HCT116 (cell line): ENCODE results near the gene CCNL1. TPM values are rescaled to one million over a fixed set of nuclear protein-coding genes. Genes with fewer than 3 reads are reported as not detected.

Experiments used
- ATAC-seq: fragments of 200-7000 bp; cut with Tn5 transposase; 2 replicates; pipeline ENCODE4 v1.9.1; 2020; ENCODE audit warnings: mild to moderate bottlenecking, moderate library complexity
- BruUV-seq: library from RNA; stranded (reverse); fragments of 400-500 nt; replicated peaks from 2 replicates; lab custom pipeline; 2021; lab: Mats Ljungman, UMichigan
- CTCF ChIA-PET: fragments of 300-600 bp; sonication (Branson Sonifier 250); formaldehyde crosslinking; loops from one replicate; lab custom pipeline; 2021; ENCODE audit warnings: antibody characterized with exemption; lab: Charles Lee
- POLR2A ChIA-PET: fragments of 300-600, 350-600 bp; sonication (Branson Sonifier 250); formaldehyde crosslinking; loops from one replicate; lab custom pipeline; 2021; ENCODE audit warnings: antibody characterized with exemption; lab: Charles Lee
- RAD21 ChIA-PET, 2 experiments: fragments of 300-600 bp; sonication (Branson Sonifier 250); formaldehyde crosslinking; loops; one replicate each; lab custom pipeline; 2023; ENCODE audit warnings: low total read pairs in 2 of 2; ENCODE audit not compliant: uncharacterized antibody in 2 of 2, unreplicated experiment in 2 of 2, low non-redundant PET in 1 of 2; lab: Charles Lee
- DNase-seq: peaks from one replicate; pipeline ENCODE4 v3.0.0-alpha.2; 2010; ENCODE audit warnings: low read depth, low spot score
- H2AFZ ChIP-seq: fragments of 200-600 bp; shearing (Covaris generic), sonication (generic); 2 replicates; pipeline ENCODE4 v1.6.1; 2017; ENCODE audit warnings: low read depth, mixed run types, mixed read lengths, antibody characterized with exemption, low read length; ENCODE audit not compliant: poor library complexity, severe bottlenecking
- H3K27ac ChIP-seq: 2 replicates; pipeline ENCODE4 v1.5.1; 2012; ENCODE audit warnings: low read depth, low read length
- H3K27me3 ChIP-seq: fragments of 200-600 bp; sonication (generic); 2 replicates; pipeline ENCODE4 v1.6.1; 2016; ENCODE audit warnings: mixed run types, low read length, mixed read lengths; ENCODE audit not compliant: insufficient read depth
- H3K36me3 ChIP-seq, 2 experiments: fragments of 200-500 bp in 1 of 2; fragments of 200-600 bp in 1 of 2; sonication (Bioruptor generic) in 1 of 2; sonication (generic) in 1 of 2; 2 replicates each; pipeline versions ENCODE4 v1.5.1 to v1.6.1; 2014 to 2016; ENCODE audit warnings: low read length in 2 of 2, inconsistent platforms in 1 of 2, mixed read lengths in 1 of 2, mixed run types in 1 of 2; ENCODE audit not compliant: insufficient read depth in 2 of 2, control insufficient read depth in 1 of 2
- H3K4me1 ChIP-seq, 2 experiments: fragments of 200-600 bp in 1 of 2; sonication (generic) in 1 of 2; 2 replicates each; pipeline versions ENCODE4 v1.5.1 to v1.6.1; 2012 to 2017; ENCODE audit warnings: low read length in 2 of 2, inconsistent platforms in 1 of 2, mild to moderate bottlenecking in 1 of 2, mixed read lengths in 1 of 2, mixed run types in 1 of 2, moderate library complexity in 1 of 2; ENCODE audit not compliant: insufficient read depth in 2 of 2, control insufficient read depth in 1 of 2
- H3K4me2 ChIP-seq: fragments of 200-600 bp; sonication (generic); 2 replicates; pipeline ENCODE4 v1.6.1; 2017; ENCODE audit warnings: mixed run types, low read length, mixed read lengths
- H3K4me3 ChIP-seq, 2 experiments: fragments of 200-600 bp in 1 of 2; sonication (generic) in 1 of 2; replicated peaks in 1 of 2; 2 replicates each; pipeline ENCODE4 v1.5.1; 2011 to 2016; ENCODE audit warnings: low read length in 2 of 2, control low read depth in 1 of 2, low read depth in 1 of 2, mild to moderate bottlenecking in 1 of 2, mixed read lengths in 1 of 2, mixed run types in 1 of 2
- H3K79me2 ChIP-seq: fragments of 200-600 bp; sonication (generic); 2 replicates; pipeline ENCODE4 v1.6.1; 2017; ENCODE audit warnings: mild to moderate bottlenecking, mixed run types, low read length, moderate library complexity, mixed read lengths; ENCODE audit not compliant: insufficient read depth
- H3K9ac ChIP-seq: fragments of 200-600 bp; sonication (generic); 2 replicates; pipeline ENCODE4 v1.6.1; 2016; ENCODE audit warnings: low read length, mixed read lengths
- H3K9me2 ChIP-seq: fragments of 200-600 bp; sonication (generic), shearing (Covaris generic); 2 replicates; pipeline ENCODE4 v1.6.1; 2017; ENCODE audit warnings: mixed run types, mild to moderate bottlenecking, moderate library complexity; ENCODE audit not compliant: insufficient read depth
- H3K9me3 ChIP-seq, 2 experiments: fragments of 200-500 bp in 1 of 2; fragments of 200-600 bp in 1 of 2; sonication (Bioruptor generic) in 1 of 2; sonication (generic) in 1 of 2; 2 replicates each; pipeline ENCODE4 v1.6.1; 2014 to 2017; ENCODE audit warnings: low read length in 2 of 2, mixed read lengths in 2 of 2, inconsistent platforms in 1 of 2, low read depth in 1 of 2, mild to moderate bottlenecking in 1 of 2, mixed run types in 1 of 2, moderate library complexity in 1 of 2; ENCODE audit not compliant: control insufficient read depth in 1 of 2, insufficient read depth in 1 of 2
- H4K20me1 ChIP-seq: fragments of 200-600 bp; sonication (generic), shearing (Covaris generic); 2 replicates; pipeline ENCODE4 v1.6.1; 2017; ENCODE audit warnings: mixed run types, mild to moderate bottlenecking, moderate library complexity; ENCODE audit not compliant: insufficient read depth
- CBX3 ChIP-seq: IDR thresholded peaks from 2 replicates; pipeline ENCODE4 v1.6.1; 2012; ENCODE audit warnings: low read depth
- CEBPB ChIP-seq: IDR thresholded peaks from 2 replicates; pipeline ENCODE4 v1.6.1; 2012; ENCODE audit warnings: low read depth
- EGR1 ChIP-seq: IDR thresholded peaks from 2 replicates; pipeline ENCODE4 v1.6.1; 2012; ENCODE audit warnings: low read depth
- EZH2phosphoT487 ChIP-seq: fragments of 200-600 bp; IDR thresholded peaks from 2 replicates; pipeline ENCODE4 v1.6.1; 2018; ENCODE audit warnings: antibody characterized with exemption, borderline replicate concordance
- FOSL1 ChIP-seq: IDR thresholded peaks from 2 replicates; pipeline ENCODE4 v1.6.1; 2012; ENCODE audit warnings: low read depth
- JUND ChIP-seq: IDR thresholded peaks from 2 replicates; pipeline ENCODE4 v1.6.1; 2012
- MAX ChIP-seq: IDR thresholded peaks from 2 replicates; pipeline ENCODE4 v1.6.1; 2012
- POLR2A ChIP-seq: IDR thresholded peaks from 2 replicates; pipeline ENCODE4 v1.7.0; 2011; ENCODE audit warnings: borderline replicate concordance; ENCODE audit not compliant: insufficient read depth, insufficient read length; ENCODE audit errors: extremely low read depth
- POLR2AphosphoS5 ChIP-seq: IDR thresholded peaks from 2 replicates; pipeline ENCODE4 v1.6.1; 2011; ENCODE audit warnings: mild to moderate bottlenecking, low read depth, low read length, moderate library complexity
- RAD21 ChIP-seq: IDR thresholded peaks from 2 replicates; pipeline ENCODE4 v1.6.1; 2012; ENCODE audit warnings: low read depth, mild to moderate bottlenecking
- SP1 ChIP-seq: IDR thresholded peaks from 2 replicates; pipeline ENCODE4 v1.6.1; 2012; ENCODE audit warnings: low read depth
- SRF ChIP-seq: IDR thresholded peaks from 2 replicates; pipeline ENCODE4 v1.6.1; 2012; ENCODE audit warnings: low read depth
- TCF7L2 ChIP-seq: IDR thresholded peaks from 2 replicates; pipeline ENCODE4 v1.7.0; 2011; ENCODE audit warnings: borderline replicate concordance, inconsistent platforms; ENCODE audit not compliant: insufficient read depth, insufficient read length; ENCODE audit errors: extremely low read depth
- ZFX ChIP-seq: fragments of 450-650 bp; IDR thresholded peaks from 2 replicates; pipeline ENCODE4 v1.6.1; 2017
- ZNF274 ChIP-seq: fragments of 200-500 bp; sonication (Bioruptor generic); IDR thresholded peaks from 2 replicates; pipeline ENCODE4 v1.6.1; 2014; ENCODE audit warnings: mild to moderate bottlenecking, low read depth, low read length, inconsistent platforms
- intact Hi-C: fragments of 100-400 bp; cut with micrococcal nuclease; formaldehyde crosslinking; loops from 2 replicates; pipeline ENCODE4 v1.10.0; 2022
- total RNA-seq: library from RNA; stranded (reverse); gene quantifications from one replicate; pipeline ENCODE4 v1.2.1, GENCODE V29; 2021; ENCODE audit not compliant: unreplicated experiment
- TF ChIP-seq, protein P1 (sequence below): IDR thresholded peaks from 2 replicates; pipeline ENCODE4 v1.6.1; 2012; ENCODE audit warnings: low read depth
- TF ChIP-seq, protein P2 (sequence below), 3 experiments: fragments of 200-600 bp in 1 of 3; sonication (generic) in 1 of 3; IDR thresholded peaks in 2 of 3; conservative IDR thresholded peaks in 1 of 3; 2 replicates each; pipeline ENCODE4 v1.5.1; 2012 to 2017; ENCODE audit warnings: low read depth in 2 of 3, low read length in 2 of 3, antibody characterized with exemption in 1 of 3, borderline replicate concordance in 1 of 3, control low read depth in 1 of 3, mild to moderate bottlenecking in 1 of 3, mixed read lengths in 1 of 3, mixed run types in 1 of 3, moderate library complexity in 1 of 3; ENCODE audit not compliant: insufficient read depth in 1 of 3
- TF ChIP-seq, protein P3 (sequence below): IDR thresholded peaks from 2 replicates; pipeline ENCODE4 v1.6.1; 2012

CCNL1 gene
- total RNA-seq, 1 experiment from 2014 or later = 96.7 TPM

DNA sequence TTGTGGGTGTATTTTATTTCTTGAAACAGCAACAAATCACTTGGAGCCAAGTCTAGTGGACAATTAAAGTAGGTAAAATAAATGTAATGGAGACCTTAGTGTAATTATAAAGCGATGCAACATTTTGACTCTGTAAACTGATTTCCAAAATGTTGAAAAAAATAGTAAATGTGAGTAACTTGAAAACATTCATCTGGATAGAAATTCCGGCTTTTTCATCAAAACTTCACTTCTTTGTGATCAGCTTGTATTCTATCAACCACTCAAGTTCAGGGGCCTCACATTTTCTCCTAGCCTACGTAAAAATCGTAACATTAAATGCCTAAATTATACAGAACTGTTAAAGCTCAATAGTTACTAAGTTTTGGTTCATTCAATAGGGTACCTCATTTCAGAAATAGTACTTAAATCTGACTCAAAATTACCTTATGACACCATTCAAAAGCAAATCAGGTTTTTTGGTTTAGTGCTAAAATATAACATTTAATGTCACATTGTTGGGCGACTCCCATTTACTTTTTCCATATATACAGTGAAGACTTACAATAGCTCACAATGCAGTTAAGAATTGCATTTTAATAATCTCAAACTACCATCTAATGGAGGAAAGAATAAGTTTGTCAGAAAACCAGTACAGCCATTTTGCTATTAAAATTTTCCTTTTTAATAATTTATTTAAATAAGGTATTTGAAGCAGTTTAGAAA lies 12.7 kb downstream of the CCNL1 start:
- ChIA-PET CTCF (interaction anchor here (1.0 kb wide), 1 partner anchor 9 kb away, joined by 3 read pairs; no protein-coding TSS in a partner anchor), RAD21 (no interaction called here), POLR2A (interaction anchor here (1.3 kb wide), 1 partner anchor 13 kb away, joined by 3 read pairs; no protein-coding TSS in a partner anchor)
- TF ChIP-seq EZH2phosphoT487 (no peak), SRF (no peak), CEBPB (no peak), FOSL1 (no peak), ZFX (no peak), POLR2A (no peak), CBX3 (no peak), EGR1 (no peak), ZNF274 (no peak), RAD21 (no peak), SP1 (no peak), JUND (no peak), POLR2AphosphoS5 (no peak), MAX (no peak), TCF7L2 (no peak)
- TF ChIP-seq, protein P1, sequence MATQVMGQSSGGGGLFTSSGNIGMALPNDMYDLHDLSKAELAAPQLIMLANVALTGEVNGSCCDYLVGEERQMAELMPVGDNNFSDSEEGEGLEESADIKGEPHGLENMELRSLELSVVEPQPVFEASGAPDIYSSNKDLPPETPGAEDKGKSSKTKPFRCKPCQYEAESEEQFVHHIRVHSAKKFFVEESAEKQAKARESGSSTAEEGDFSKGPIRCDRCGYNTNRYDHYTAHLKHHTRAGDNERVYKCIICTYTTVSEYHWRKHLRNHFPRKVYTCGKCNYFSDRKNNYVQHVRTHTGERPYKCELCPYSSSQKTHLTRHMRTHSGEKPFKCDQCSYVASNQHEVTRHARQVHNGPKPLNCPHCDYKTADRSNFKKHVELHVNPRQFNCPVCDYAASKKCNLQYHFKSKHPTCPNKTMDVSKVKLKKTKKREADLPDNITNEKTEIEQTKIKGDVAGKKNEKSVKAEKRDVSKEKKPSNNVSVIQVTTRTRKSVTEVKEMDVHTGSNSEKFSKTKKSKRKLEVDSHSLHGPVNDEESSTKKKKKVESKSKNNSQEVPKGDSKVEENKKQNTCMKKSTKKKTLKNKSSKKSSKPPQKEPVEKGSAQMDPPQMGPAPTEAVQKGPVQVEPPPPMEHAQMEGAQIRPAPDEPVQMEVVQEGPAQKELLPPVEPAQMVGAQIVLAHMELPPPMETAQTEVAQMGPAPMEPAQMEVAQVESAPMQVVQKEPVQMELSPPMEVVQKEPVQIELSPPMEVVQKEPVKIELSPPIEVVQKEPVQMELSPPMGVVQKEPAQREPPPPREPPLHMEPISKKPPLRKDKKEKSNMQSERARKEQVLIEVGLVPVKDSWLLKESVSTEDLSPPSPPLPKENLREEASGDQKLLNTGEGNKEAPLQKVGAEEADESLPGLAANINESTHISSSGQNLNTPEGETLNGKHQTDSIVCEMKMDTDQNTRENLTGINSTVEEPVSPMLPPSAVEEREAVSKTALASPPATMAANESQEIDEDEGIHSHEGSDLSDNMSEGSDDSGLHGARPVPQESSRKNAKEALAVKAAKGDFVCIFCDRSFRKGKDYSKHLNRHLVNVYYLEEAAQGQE = no peak
- TF ChIP-seq, protein P2, sequence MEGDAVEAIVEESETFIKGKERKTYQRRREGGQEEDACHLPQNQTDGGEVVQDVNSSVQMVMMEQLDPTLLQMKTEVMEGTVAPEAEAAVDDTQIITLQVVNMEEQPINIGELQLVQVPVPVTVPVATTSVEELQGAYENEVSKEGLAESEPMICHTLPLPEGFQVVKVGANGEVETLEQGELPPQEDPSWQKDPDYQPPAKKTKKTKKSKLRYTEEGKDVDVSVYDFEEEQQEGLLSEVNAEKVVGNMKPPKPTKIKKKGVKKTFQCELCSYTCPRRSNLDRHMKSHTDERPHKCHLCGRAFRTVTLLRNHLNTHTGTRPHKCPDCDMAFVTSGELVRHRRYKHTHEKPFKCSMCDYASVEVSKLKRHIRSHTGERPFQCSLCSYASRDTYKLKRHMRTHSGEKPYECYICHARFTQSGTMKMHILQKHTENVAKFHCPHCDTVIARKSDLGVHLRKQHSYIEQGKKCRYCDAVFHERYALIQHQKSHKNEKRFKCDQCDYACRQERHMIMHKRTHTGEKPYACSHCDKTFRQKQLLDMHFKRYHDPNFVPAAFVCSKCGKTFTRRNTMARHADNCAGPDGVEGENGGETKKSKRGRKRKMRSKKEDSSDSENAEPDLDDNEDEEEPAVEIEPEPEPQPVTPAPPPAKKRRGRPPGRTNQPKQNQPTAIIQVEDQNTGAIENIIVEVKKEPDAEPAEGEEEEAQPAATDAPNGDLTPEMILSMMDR (IDR thresholded peaks at IDR 0.05 in 2 of 3, conservative IDR thresholded peaks at IDR 0.05 in 1 of 3; ENCODE audit: borderline replicate concordance in 1 of 3, insufficient read depth in 1 of 3, low read depth in 2 of 3, low read length in 2 of 3) = no peak
- TF ChIP-seq, protein P3, sequence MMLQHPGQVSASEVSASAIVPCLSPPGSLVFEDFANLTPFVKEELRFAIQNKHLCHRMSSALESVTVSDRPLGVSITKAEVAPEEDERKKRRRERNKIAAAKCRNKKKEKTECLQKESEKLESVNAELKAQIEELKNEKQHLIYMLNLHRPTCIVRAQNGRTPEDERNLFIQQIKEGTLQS = no peak
- no peaks in the 10 kb centered on the region for H3K9me3 ChIP-seq
- H3K9ac ChIP-seq = no peak overlapping the region
- H3K9me2 ChIP-seq = no peaks in the 10 kb centered on the region
- BruUV-seq = no TSS peak
- no peak overlapping the region for H3K4me3 ChIP-seq
- intact Hi-C loops = no loop called here
- DNase-seq (no peak), ATAC-seq (no peak)
- H3K27me3 ChIP-seq = no peaks in the 10 kb centered on the region
- peaks cover 31% of the 10 kb centered on the region for H4K20me1 ChIP-seq
- H2AFZ ChIP-seq = no peak overlapping the region
- H3K36me3 ChIP-seq = peaks cover 52 to 58% of the 10 kb centered on the region in 2 experiments
- peaks cover 0 to 21% of the 10 kb centered on the region in 2 experiments; a peak in 2 of 4 replicates for H3K4me1 ChIP-seq
- peaks cover 32% of the 10 kb centered on the region for H3K79me2 ChIP-seq
- no peak overlapping the region for H3K4me2 ChIP-seq
- no peak overlapping the region for H3K27ac ChIP-seq
